ENCODE data around the gene BTBD18. TPM values are rescaled to one million over a fixed set of nuclear protein-coding genes. Genes with fewer than 3 reads are reported as not detected.

Gene BTBD18
- total and polyA plus RNA-seq, 2 of the 13 experiments (the other 11 are each of a cell fraction or from before 2014, with no cell fraction given), result not detected

- TF ChIP-seq EEA1 (CRISPR knock-in tag; IDR thresholded peaks at IDR 0.05; ENCODE audit: borderline replicate concordance), result peak; percentile 49; the same call in 1 of the 2 replicates
- TF ChIP-seq ZNF687 (CRISPR knock-in tag; IDR thresholded peaks at IDR 0.05), result peak; percentile 65
- no peak for TF ChIP-seq ZNF329 (CRISPR knock-in tag; IDR thresholded peaks at IDR 0.05; ENCODE audit: low read depth)
- TF ChIP-seq SMC3 (IDR thresholded peaks at IDR 0.05; ENCODE audit: low read length), result no peak
- TF ChIP-seq TFAP4 (IDR thresholded peaks at IDR 0.05; ENCODE audit: borderline replicate concordance, low read depth), result peak; percentile 68; the same call in 1 of the 2 replicates
- peak; percentile 71 for TF ChIP-seq ARID4A (CRISPR knock-in tag; IDR thresholded peaks at IDR 0.05; ENCODE audit: borderline replicate concordance)
- no peak for TF ChIP-seq REL (CRISPR knock-in tag; conservative IDR thresholded peaks at IDR 0.05)
- TF ChIP-seq SRSF9 (IDR thresholded peaks at IDR 0.05; ENCODE audit: borderline replicate concordance, insufficient read depth, low read depth, low read length, poor library complexity, severe bottlenecking), result no peak
- peak; percentile 64; the same call in 1 of the 2 replicates for TF ChIP-seq HDAC1 (CRISPR knock-in tag; IDR thresholded peaks at IDR 0.05)
- no peak for TF ChIP-seq ARNT (IDR thresholded peaks at IDR 0.05)
- TF ChIP-seq ZNF276 (CRISPR knock-in tag; IDR thresholded peaks at IDR 0.05; ENCODE audit: low read depth), result no peak
- TF ChIP-seq MYC (CRISPR knock-in tag; IDR thresholded peaks at IDR 0.05; ENCODE audit: borderline replicate concordance), result peak; percentile 55; the same call in 1 of the 2 replicates
- peak; percentile 19; the same call in 1 of the 2 replicates for TF ChIP-seq KDM3A (CRISPR knock-in tag; IDR thresholded peaks at IDR 0.05; ENCODE audit: low read depth)
These were observed 40.0 kb downstream of the BTBD18 start, which contains the start of gene MED19 (continued) for GRCh38 chr11:57711414-57712255.

All from HepG2 (cell line).